HG03095 (cell line): Measurements from ENCODE around the gene HSDL2.

ENCODE experiments used
- ATAC-seq: cut with Tn5 transposase; IDR thresholded peaks from one replicate; pipeline ENCODE4 v1.9.1; 2021; ENCODE audit warnings: moderate library complexity; ENCODE audit not compliant: unreplicated experiment

Gene HSDL2

GRCh38 chr9:112380102-112380824 lies at the start of gene HSDL2:
TSS of gene HSDL2 (plus strand) at chr9:112380108. CDS start at chr9:112380164, 56 bp downstream.
- ATAC-seq = peak; percentile 21

- no peak for ATAC-seq
Observed at GRCh38 chr9:112331674-112331952, 48.3 kb upstream of the HSDL2 start.

- ATAC-seq = no peak
Observed at GRCh38 chr9:112332214-112332613, 47.7 kb upstream of the HSDL2 start.

- ATAC-seq = no peak
Observed at GRCh38 chr9:112332674-112332976, 47.3 kb upstream of the HSDL2 start.

GRCh38 chr9:112332977-112333638 lies 46.8 kb upstream of the HSDL2 start, which contains the start of gene PTBP3:
TSS of gene PTBP3 (minus strand) at chr9:112333619. CDS start at chr9:112297865, 35,754 bp downstream.
- peak; percentile 58 for ATAC-seq

GRCh38 chr9:112333639-112334431 lies 46.1 kb upstream of the HSDL2 start:
- ATAC-seq = peak; percentile 62

GRCh38 chr9:112334432-112334841 lies 45.5 kb upstream of the HSDL2 start:
- no peak for ATAC-seq

GRCh38 chr9:112337547-112337946 lies 42.4 kb upstream of the HSDL2 start:
- ATAC-seq = no peak

- no peak for ATAC-seq
Observed at GRCh38 chr9:112338561-112338960, 41.3 kb upstream of the HSDL2 start.

GRCh38 chr9:112339886-112340285 lies 40.0 kb upstream of the HSDL2 start:
- ATAC-seq = no peak

GRCh38 chr9:112341730-112342129 lies 38.2 kb upstream of the HSDL2 start:
- ATAC-seq = no peak

- ATAC-seq = no peak
Observed at GRCh38 chr9:112348257-112349007, 31.5 kb upstream of the HSDL2 start.

- ATAC-seq = no peak
Observed at GRCh38 chr9:112349008-112349333, 30.9 kb upstream of the HSDL2 start.

- no peak for ATAC-seq
Observed at GRCh38 chr9:112351184-112351583, 28.7 kb upstream of the HSDL2 start.

- no peak for ATAC-seq
Observed at GRCh38 chr9:112352209-112352608, 27.7 kb upstream of the HSDL2 start.

- ATAC-seq = no peak
Observed at GRCh38 chr9:112354081-112354743, 25.7 kb upstream of the HSDL2 start.

- no peak for ATAC-seq
Observed at GRCh38 chr9:112355427-112355897, 24.4 kb upstream of the HSDL2 start.

- no peak for ATAC-seq
Observed at GRCh38 chr9:112360047-112360804, 19.7 kb upstream of the HSDL2 start.

- ATAC-seq = no peak
Observed at GRCh38 chr9:112361601-112362000, 18.3 kb upstream of the HSDL2 start.

GRCh38 chr9:112364761-112365160 lies 15.1 kb upstream of the HSDL2 start:
- no peak for ATAC-seq
